OCI-LY3 (cell line): ENCODE data around the gene QKI.

Experiments used
- CTCF ChIP-seq: fragments of 200-600, 300-600 bp; sonication (generic); IDR thresholded peaks from 2 replicates; pipeline ENCODE4 v1.5.1; 2014; ENCODE audit warnings: antibody characterized with exemption, low read length, low read depth
- EZH2phosphoT487 ChIP-seq: fragments of 200-600 bp; shearing (Covaris generic); IDR thresholded peaks from 2 replicates; pipeline ENCODE4 v1.6.1; 2018; ENCODE audit warnings: antibody characterized with exemption, mixed run types, low read depth

GRCh38 chr6:163571730-163572129 lies 157.2 kb downstream of the QKI start:
- TF ChIP-seq CTCF (no peak), EZH2phosphoT487 (no peak)
